ENCODE data around the gene KCNG3. TPM values are rescaled to one million over a fixed set of nuclear protein-coding genes. Genes with fewer than 3 reads are reported as not detected.

The KCNG3 gene
- total RNA-seq, 1 experiment from 2014 or later: 4.3 TPM

- Histone ChIP-seq H3K27me3 (ENCODE audit: control insufficient read depth, insufficient read depth, low read length) (no peaks in the 10 kb centered on the region), H3K4me1 (ENCODE audit: control insufficient read depth, insufficient read depth, low read length) (peaks cover 6% of the 10 kb centered on the region; the same call in 1 of the 2 replicates), H3K36me3 (ENCODE audit: control insufficient read depth, insufficient read depth, low read length) (no peaks in the 10 kb centered on the region), H3K9me3 (ENCODE audit: control insufficient read depth, insufficient read depth, low read depth, low read length) (no peaks in the 10 kb centered on the region), H3K4me3 (ENCODE audit: low read depth in 2 of 2, low read length in 2 of 2) (no peak overlapping the region), H3K27ac (ENCODE audit: low read length) (no peak overlapping the region)
- no peak for ATAC-seq
- TF ChIP-seq SIN3A (IDR thresholded peaks at IDR 0.05; ENCODE audit: borderline replicate concordance, insufficient read depth, low read depth, low read length): no peak
- TF ChIP-seq, protein P1, sequence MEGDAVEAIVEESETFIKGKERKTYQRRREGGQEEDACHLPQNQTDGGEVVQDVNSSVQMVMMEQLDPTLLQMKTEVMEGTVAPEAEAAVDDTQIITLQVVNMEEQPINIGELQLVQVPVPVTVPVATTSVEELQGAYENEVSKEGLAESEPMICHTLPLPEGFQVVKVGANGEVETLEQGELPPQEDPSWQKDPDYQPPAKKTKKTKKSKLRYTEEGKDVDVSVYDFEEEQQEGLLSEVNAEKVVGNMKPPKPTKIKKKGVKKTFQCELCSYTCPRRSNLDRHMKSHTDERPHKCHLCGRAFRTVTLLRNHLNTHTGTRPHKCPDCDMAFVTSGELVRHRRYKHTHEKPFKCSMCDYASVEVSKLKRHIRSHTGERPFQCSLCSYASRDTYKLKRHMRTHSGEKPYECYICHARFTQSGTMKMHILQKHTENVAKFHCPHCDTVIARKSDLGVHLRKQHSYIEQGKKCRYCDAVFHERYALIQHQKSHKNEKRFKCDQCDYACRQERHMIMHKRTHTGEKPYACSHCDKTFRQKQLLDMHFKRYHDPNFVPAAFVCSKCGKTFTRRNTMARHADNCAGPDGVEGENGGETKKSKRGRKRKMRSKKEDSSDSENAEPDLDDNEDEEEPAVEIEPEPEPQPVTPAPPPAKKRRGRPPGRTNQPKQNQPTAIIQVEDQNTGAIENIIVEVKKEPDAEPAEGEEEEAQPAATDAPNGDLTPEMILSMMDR (IDR thresholded peaks at IDR 0.05): no peak
- TF ChIP-seq TCF7L2 (IDR thresholded peaks at IDR 0.05; ENCODE audit: low read depth, low read length): no peak
- TF ChIP-seq POLR2AphosphoS5 (IDR thresholded peaks at IDR 0.05; ENCODE audit: low read depth, low read length): no peak
- no peak for DNase-seq (ENCODE audit: low read depth, low spot score)
- POLR2A ChIA-PET: no interaction called here
- in situ Hi-C loops (cut with HindIII; ENCODE audit: low pct_unique_long_range_greater_than_20kb, low sequenced_read_pairs) (no loop called here), intact Hi-C loops (cut with micrococcal nuclease; ENCODE audit: unreplicated experiment) (no loop called here)
- BruUV-seq (replicated peaks): no TSS peak
- CTCF ChIA-PET: no interaction called here
These were observed 9.5 kb upstream of the KCNG3 start for GRCh38 chr2:42503291-42503690.

- TF ChIP-seq SIN3A (IDR thresholded peaks at IDR 0.05; ENCODE audit: borderline replicate concordance, insufficient read depth, low read depth, low read length): no peak
- no peak for TF ChIP-seq POLR2AphosphoS5 (IDR thresholded peaks at IDR 0.05; ENCODE audit: low read depth, low read length)
- TF ChIP-seq TCF7L2 (IDR thresholded peaks at IDR 0.05; ENCODE audit: low read depth, low read length): no peak
- TF ChIP-seq REST (IDR thresholded peaks at IDR 0.05; ENCODE audit: insufficient read depth in 1 of 2, low read depth in 2 of 2, low read length in 1 of 2): no peak
- TF ChIP-seq, protein P1 (IDR thresholded peaks at IDR 0.05): no peak
- ATAC-seq: no peak
These were observed 4.7 kb upstream of the KCNG3 start for GRCh38 chr2:42498497-42498896.

More at GRCh38 chr2:42498497-42498896, 4.7 kb upstream of the KCNG3 start:
- TSS peak; percentile 24 for BruUV-seq (replicated peaks)
- in situ Hi-C loops (cut with HindIII; ENCODE audit: low pct_unique_long_range_greater_than_20kb, low sequenced_read_pairs): no loop called here
- POLR2A ChIA-PET: no interaction called here
- intact Hi-C loops (cut with micrococcal nuclease; ENCODE audit: unreplicated experiment): no loop called here
- Histone ChIP-seq H3K27me3 (ENCODE audit: control insufficient read depth, insufficient read depth, low read length) (no peaks in the 10 kb centered on the region), H3K36me3 (ENCODE audit: control insufficient read depth, insufficient read depth, low read length) (no peaks in the 10 kb centered on the region), H3K4me1 (ENCODE audit: control insufficient read depth, insufficient read depth, low read length) (peaks cover 17% of the 10 kb centered on the region), H3K9me3 (ENCODE audit: control insufficient read depth, insufficient read depth, low read depth, low read length) (no peaks in the 10 kb centered on the region), H3K4me3 (ENCODE audit: low read depth in 2 of 2, low read length in 2 of 2) (no peak overlapping the region), H3K27ac (ENCODE audit: low read length) (no peak overlapping the region)
- CTCF ChIA-PET: no interaction called here
- DNase-seq (ENCODE audit: low read depth, low spot score): no peak
